ENCODE results near the gene ZBED3.

DNA sequence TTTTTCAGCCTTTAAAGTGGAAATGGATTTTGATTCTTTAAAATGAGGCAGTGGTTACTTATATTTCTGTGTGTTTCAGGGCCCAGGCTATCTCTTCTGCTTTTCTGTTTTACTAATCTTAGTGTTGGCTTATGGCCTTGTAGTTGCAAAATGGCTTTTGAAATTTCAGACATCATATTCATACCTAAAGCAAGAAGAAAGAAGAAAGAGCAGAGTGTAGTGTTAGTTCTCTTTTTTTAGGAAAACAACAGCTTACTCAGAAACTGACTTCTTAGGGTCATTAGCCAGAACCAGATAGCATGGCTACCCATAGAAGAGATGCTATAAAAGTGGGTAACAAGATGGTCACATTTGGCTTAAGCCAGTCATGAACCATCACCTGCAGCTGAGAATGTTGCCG, 20.9 kb downstream of the ZBED3 start:
- TF ChIP-seq POLR2AphosphoS5 (IDR thresholded peaks at IDR 0.05) (no peak), CTCF (IDR thresholded peaks at IDR 0.05) (no peak), POLR2A (IDR thresholded peaks at IDR 0.05) (no peak), EP300 (IDR thresholded peaks at IDR 0.05) (no peak)
